ENCODE results near the gene PYCR2. TPM values are rescaled to one million over a fixed set of nuclear protein-coding genes. Genes with fewer than 3 reads are reported as not detected.

PYCR2 gene
- total RNA-seq, 2 experiments from 2014 or later, result 24.1 to 26.2 TPM

- Mint-ChIP-seq H3K4me1 (ENCODE audit: low read depth) (peaks cover 41% of the 10 kb centered on the region), H3K27me3 (no peaks in the 10 kb centered on the region), H3K36me3 (ENCODE audit: low read depth) (peaks cover 59% of the 10 kb centered on the region), H3K27ac (no peak overlapping the region), H3K9me3 (no peaks in the 10 kb centered on the region), H3K4me3 (no peak overlapping the region)
- Histone ChIP-seq H3K4me3 (ENCODE audit: low read length) (no peak overlapping the region), H3K27ac (ENCODE audit: low read depth in 1 of 2, low read length in 2 of 2) (no peak overlapping the region), H3K36me3 (ENCODE audit: insufficient read depth, low read length) (peaks cover 58% of the 10 kb centered on the region), H3K27me3 (ENCODE audit: control insufficient read depth in 1 of 2, insufficient read depth in 2 of 2, low read length in 2 of 2) (no peaks in the 10 kb centered on the region), H3K4me1 (ENCODE audit: insufficient read depth, low read length) (peaks cover 32% of the 10 kb centered on the region), H3K9me3 (ENCODE audit: control insufficient read depth in 1 of 2, insufficient read depth in 1 of 2, low read length in 2 of 2) (no peaks in the 10 kb centered on the region)
- ChIA-PET POLR2A (interaction anchor here (1.8 kb wide), 1 partner anchor 20 kb away, joined by 5 read pairs; no protein-coding TSS in a partner anchor), CTCF (no interaction called here)
- TF ChIP-seq, protein P1, sequence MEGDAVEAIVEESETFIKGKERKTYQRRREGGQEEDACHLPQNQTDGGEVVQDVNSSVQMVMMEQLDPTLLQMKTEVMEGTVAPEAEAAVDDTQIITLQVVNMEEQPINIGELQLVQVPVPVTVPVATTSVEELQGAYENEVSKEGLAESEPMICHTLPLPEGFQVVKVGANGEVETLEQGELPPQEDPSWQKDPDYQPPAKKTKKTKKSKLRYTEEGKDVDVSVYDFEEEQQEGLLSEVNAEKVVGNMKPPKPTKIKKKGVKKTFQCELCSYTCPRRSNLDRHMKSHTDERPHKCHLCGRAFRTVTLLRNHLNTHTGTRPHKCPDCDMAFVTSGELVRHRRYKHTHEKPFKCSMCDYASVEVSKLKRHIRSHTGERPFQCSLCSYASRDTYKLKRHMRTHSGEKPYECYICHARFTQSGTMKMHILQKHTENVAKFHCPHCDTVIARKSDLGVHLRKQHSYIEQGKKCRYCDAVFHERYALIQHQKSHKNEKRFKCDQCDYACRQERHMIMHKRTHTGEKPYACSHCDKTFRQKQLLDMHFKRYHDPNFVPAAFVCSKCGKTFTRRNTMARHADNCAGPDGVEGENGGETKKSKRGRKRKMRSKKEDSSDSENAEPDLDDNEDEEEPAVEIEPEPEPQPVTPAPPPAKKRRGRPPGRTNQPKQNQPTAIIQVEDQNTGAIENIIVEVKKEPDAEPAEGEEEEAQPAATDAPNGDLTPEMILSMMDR (IDR thresholded peaks at IDR 0.05), result no peak
- ATAC-seq (ENCODE audit: poor library complexity), result no peak
- DNase-seq, result no peak
- intact Hi-C loops (cut with DNase I, micrococcal nuclease), result loop anchor here in 1 of 2 experiments (10.0 kb wide), 1 partner anchor 57 kb away; no protein-coding TSS in a partner anchor
Observed at GRCh38 chr1:225917536-225917935, 6.5 kb downstream of the PYCR2 start.

GRCh38 chr1:225917101-225917500, 6.9 kb downstream of the PYCR2 start:
- ATAC-seq (ENCODE audit: poor library complexity), result no peak
- Mint-ChIP-seq H3K4me3 (no peak overlapping the region), H3K27me3 (no peaks in the 10 kb centered on the region), H3K27ac (no peak overlapping the region), H3K36me3 (ENCODE audit: low read depth) (peaks cover 55% of the 10 kb centered on the region), H3K9me3 (no peaks in the 10 kb centered on the region), H3K4me1 (ENCODE audit: low read depth) (peaks cover 37% of the 10 kb centered on the region)
- ChIA-PET POLR2A (interaction anchor here (1.8 kb wide), 1 partner anchor 20 kb away, joined by 5 read pairs; no protein-coding TSS in a partner anchor), CTCF (no interaction called here)
- TF ChIP-seq, protein P1 (IDR thresholded peaks at IDR 0.05), result no peak
- intact Hi-C loops (cut with DNase I, micrococcal nuclease), result loop anchor here in 1 of 2 experiments (10.0 kb wide), 1 partner anchor 58 kb away; no protein-coding TSS in a partner anchor
- no peak overlapping the region for H3K4me3 ChIP-seq (ENCODE audit: low read length)
- H3K27ac ChIP-seq (ENCODE audit: low read depth in 1 of 2, low read length in 2 of 2), result no peak overlapping the region
- H3K27me3 ChIP-seq (ENCODE audit: control insufficient read depth in 1 of 2, insufficient read depth in 2 of 2, low read length in 2 of 2), result no peaks in the 10 kb centered on the region
- H3K4me1 ChIP-seq (ENCODE audit: insufficient read depth, low read length), result peaks cover 27% of the 10 kb centered on the region
- peaks cover 54% of the 10 kb centered on the region for H3K36me3 ChIP-seq (ENCODE audit: insufficient read depth, low read length)
- H3K9me3 ChIP-seq (ENCODE audit: control insufficient read depth in 1 of 2, insufficient read depth in 1 of 2, low read length in 2 of 2), result no peaks in the 10 kb centered on the region
- DNase-seq, result no peak

- ChIA-PET POLR2A (interaction anchor here (1.2 kb wide), 1 partner anchor 33 kb away, joined by 3 read pairs; no protein-coding TSS in a partner anchor), CTCF (no interaction called here)
- Histone ChIP-seq H3K27ac (ENCODE audit: low read depth in 1 of 2, low read length in 2 of 2) (no peak overlapping the region), H3K4me1 (ENCODE audit: insufficient read depth, low read length) (peaks cover 28% of the 10 kb centered on the region), H3K4me3 (ENCODE audit: low read length) (no peak overlapping the region), H3K27me3 (ENCODE audit: control insufficient read depth in 1 of 2, insufficient read depth in 2 of 2, low read length in 2 of 2) (no peaks in the 10 kb centered on the region), H3K36me3 (ENCODE audit: insufficient read depth, low read length) (peaks cover 38% of the 10 kb centered on the region), H3K9me3 (ENCODE audit: control insufficient read depth in 1 of 2, insufficient read depth in 1 of 2, low read length in 2 of 2) (no peaks in the 10 kb centered on the region)
- intact Hi-C loops (cut with DNase I, micrococcal nuclease), result loop anchor here in 1 of 2 experiments (10.0 kb wide), 1 partner anchor 59 kb away; no protein-coding TSS in a partner anchor
- ATAC-seq (ENCODE audit: poor library complexity) (no peak), DNase-seq (no peak)
- Mint-ChIP-seq H3K36me3 (ENCODE audit: low read depth) (peaks cover 43% of the 10 kb centered on the region), H3K4me1 (ENCODE audit: low read depth) (peaks cover 43% of the 10 kb centered on the region), H3K9me3 (no peaks in the 10 kb centered on the region), H3K4me3 (no peak overlapping the region), H3K27me3 (no peaks in the 10 kb centered on the region), H3K27ac (peak overlapping the region; percentile 15)
- TF ChIP-seq, protein P1 (IDR thresholded peaks at IDR 0.05), result no peak
Observed at GRCh38 chr1:225915538-225915991, 8.5 kb downstream of the PYCR2 start.
